Sigmoid colon (tissue), 7 donors: ENCODE data around the gene ANG. TPM values are rescaled to one million over a fixed set of nuclear protein-coding genes. Genes with fewer than 3 reads are reported as not detected.
"Not testable (repeated sequence)": the region's sequence is repeated elsewhere in the genome, so short reads cannot be mapped to it uniquely, and the experiment has no call there.

Experiments used
- DNase-seq: peaks from one replicate; pipeline ENCODE4 v3.0.0-alpha.2; 2019
- H3K27ac ChIP-seq, 4 donors: fragments of 200-600 bp; sonication (generic); one replicate each; pipeline ENCODE4 v1.5.1; 2016 to 2019; ENCODE audit warnings: mild to moderate bottlenecking in 1 of 4
- H3K27me3 ChIP-seq, 3 donors: fragments of 200-600 bp; sonication (generic); one replicate each; pipeline ENCODE4 v1.5.1; 2019; ENCODE audit warnings: mild to moderate bottlenecking in 1 of 3
- H3K36me3 ChIP-seq, 4 donors: fragments of 200-600 bp; sonication (generic); one replicate each; pipeline ENCODE4 v1.5.1; 2016 to 2019
- H3K4me1 ChIP-seq, 4 donors: fragments of 200-600 bp; sonication (generic); one replicate each; pipeline ENCODE4 v1.5.1; 2017 to 2019
- H3K4me3 ChIP-seq, 4 donors: fragments of 200-600 bp; sonication (generic); one replicate each; pipeline ENCODE4 v1.5.1; 2017 to 2019; ENCODE audit warnings: mild to moderate bottlenecking in 2 of 4, moderate library complexity in 1 of 4
- H3K9me3 ChIP-seq, 4 donors: fragments of 200-600 bp in 3 of 4; sonication (generic) in 3 of 4; one replicate each; pipeline versions ENCODE4 v1.5.1 to v1.6.1; 2013 to 2019
- CTCF ChIP-seq, 4 experiments: fragments of 450-650 bp in 3 of 4; fragments of 200-600 bp in 1 of 4; IDR thresholded peaks; one replicate each; pipeline ENCODE4 v1.5.1; 2016 to 2019; ENCODE audit warnings: antibody characterized with exemption in 4 of 4, mild to moderate bottlenecking in 3 of 4, moderate library complexity in 2 of 4
- EP300 ChIP-seq, 4 donors: sonication (generic); formaldehyde crosslinking; IDR thresholded peaks; one replicate each; pipeline ENCODE4 v1.6.1; 2017; ENCODE audit warnings: antibody characterized with exemption in 4 of 4
- POLR2A ChIP-seq, 2 donors: fragments of 450-650 bp; IDR thresholded peaks; one replicate each; pipeline ENCODE4 v1.6.1; 2016; ENCODE audit warnings: antibody characterized with exemption in 2 of 2, mild to moderate bottlenecking in 2 of 2, moderate library complexity in 2 of 2
- POLR2AphosphoS5 ChIP-seq, 4 donors: sonication (generic); formaldehyde crosslinking; IDR thresholded peaks; one replicate each; pipeline ENCODE4 v1.6.1; 2017; ENCODE audit warnings: antibody characterized with exemption in 4 of 4
- WGBS, 2 donors: extraction: QIAGEN DNeasy Blood & Tissue Kit; methylation state at CpG; one replicate each; pipeline ENCODE4 v1.1.7; 2013; 5-methylcytosine and 5-hydroxymethylcytosine counted together
- intact Hi-C: fragments of 100-400 bp; cut with DNase I; formaldehyde crosslinking; loops from one replicate; pipeline ENCODE4 v1.15.1; 2023
- polyA plus RNA-seq, 3 donors: library from polyadenylated mRNA; stranded (reverse); fragments of 200-250 nt; gene quantifications; one replicate each; pipeline ENCODE4 v1.2.3, GENCODE V29; 2013
- total RNA-seq, 4 donors: library from RNA; depleted of rRNA; stranded (reverse); fragments of >200 nt; gene quantifications; one replicate each; pipeline ENCODE4 v1.1.0, GENCODE V29; 2016
- donor health status: healthy with polysubstance abuse.
- donor health status: Bipolar disorder and iron deficiency.
- donor health status: healthy.

ANG gene
- total and polyA plus RNA-seq, 7 donors = 13.3 to 44.4 (median 22.2) TPM

GRCh38 chr14:20662968-20663732 lies 25.4 kb upstream of the ANG start:
- intact Hi-C loops = no loop called here
- no peak for TF ChIP-seq POLR2AphosphoS5 (IDR thresholded peaks at IDR 0.05)
- TF ChIP-seq CTCF (IDR thresholded peaks at IDR 0.05) = peak in 2 of 4 experiments; percentile 21 to 31
- no peak for TF ChIP-seq EP300 (IDR thresholded peaks at IDR 0.05)
- TF ChIP-seq POLR2A (IDR thresholded peaks at IDR 0.05) = no peak
- no peaks in the 10 kb centered on the region for H3K36me3 ChIP-seq
- peak overlapping the region in 3 of 4 donors; percentile 2 to 30 (median 21) for H3K4me3 ChIP-seq
- H3K27ac ChIP-seq = no peak overlapping the region
- peaks cover 0 to 12% (median 8%) of the 10 kb centered on the region in 4 donors for H3K4me1 ChIP-seq
- DNase-seq = peak; percentile 73
- H3K9me3 ChIP-seq = no peaks in the 10 kb centered on the region
- H3K27me3 ChIP-seq = peaks cover 5 to 83% (median 49%) of the 10 kb centered on the region in 3 donors
- 6 to 24% methylated on average over 31 of the region's 31 CpGs for WGBS, 2 donors

GRCh38 chr14:20666400-20666961 lies 22.1 kb upstream of the ANG start:
- H3K36me3 ChIP-seq, intact Hi-C loops, DNase-seq, H3K27ac ChIP-seq, H3K9me3 ChIP-seq, H3K4me3 ChIP-seq: not testable (repeated sequence)
- Histone ChIP-seq H3K4me1 (peaks cover 0 to 12% (median 8%) of the 10 kb centered on the region in 4 donors), H3K27me3 (peaks cover 5 to 51% (median 31%) of the 10 kb centered on the region in 3 donors)
- WGBS, 2 donors = 78 to 86% methylated on average over 7 of the region's 7 CpGs

GRCh38 chr14:20667957-20668356 lies 20.6 kb upstream of the ANG start:
- WGBS, 2 donors = 50 to 91% methylated on average over 2 of the region's 2 CpGs
- TF ChIP-seq CTCF (IDR thresholded peaks at IDR 0.05) = no peak
- TF ChIP-seq POLR2A (IDR thresholded peaks at IDR 0.05) = no peak
- no peak for TF ChIP-seq POLR2AphosphoS5 (IDR thresholded peaks at IDR 0.05)
- no peak for TF ChIP-seq EP300 (IDR thresholded peaks at IDR 0.05)
- DNase-seq = no peak

GRCh38 chr14:20668969-20669368 lies 19.6 kb upstream of the ANG start:
- Histone ChIP-seq H3K27ac (no peak overlapping the region), H3K4me1 (no peaks in the 10 kb centered on the region), H3K9me3 (no peaks in the 10 kb centered on the region), H3K36me3 (no peaks in the 10 kb centered on the region), H3K27me3 (peaks cover 0 to 26% (median 10%) of the 10 kb centered on the region in 3 donors), H3K4me3 (no peak overlapping the region)
- no peak for TF ChIP-seq EP300 (IDR thresholded peaks at IDR 0.05)
- no peak for TF ChIP-seq POLR2AphosphoS5 (IDR thresholded peaks at IDR 0.05)
- no peak for TF ChIP-seq POLR2A (IDR thresholded peaks at IDR 0.05)
- WGBS, 2 donors = 88 to 96% methylated on average over 2 of the region's 2 CpGs
- intact Hi-C loops = no loop called here
- DNase-seq = no peak

More at GRCh38 chr14:20667957-20668356, 20.6 kb upstream of the ANG start:
- H3K4me1 ChIP-seq = peaks cover 0 to 10% (median 7%) of the 10 kb centered on the region in 4 donors
- H3K9me3 ChIP-seq = no peaks in the 10 kb centered on the region
- intact Hi-C loops = no loop called here
- H3K36me3 ChIP-seq = no peaks in the 10 kb centered on the region
- H3K27ac ChIP-seq = no peak overlapping the region
- peaks cover 0 to 36% (median 20%) of the 10 kb centered on the region in 3 donors for H3K27me3 ChIP-seq
- H3K4me3 ChIP-seq = no peak overlapping the region

- H3K4me1 ChIP-seq = no peaks in the 10 kb centered on the region
- no peak overlapping the region for H3K4me3 ChIP-seq
- H3K27me3 ChIP-seq = peaks cover 0 to 6% (median 0%) of the 10 kb centered on the region in 3 donors
- TF ChIP-seq POLR2AphosphoS5 (IDR thresholded peaks at IDR 0.05) (no peak), CTCF (IDR thresholded peaks at IDR 0.05) (no peak), POLR2A (IDR thresholded peaks at IDR 0.05) (no peak), EP300 (IDR thresholded peaks at IDR 0.05) (no peak)
- intact Hi-C loops = no loop called here
- H3K9me3 ChIP-seq = no peaks in the 10 kb centered on the region
- DNase-seq = no peak
- H3K27ac ChIP-seq = no peak overlapping the region
- H3K36me3 ChIP-seq = no peaks in the 10 kb centered on the region
- WGBS, 2 donors = 20 to 59% methylated on average over 4 of the region's 4 CpGs
These were observed 16.8 kb upstream of the ANG start for GRCh38 chr14:20671597-20672283.
